ENCODE data around the gene FAM3A.

GRCh38 chrX:154482786-154483185 lies 33.2 kb downstream of the FAM3A start:
- TF ChIP-seq, protein P1, sequence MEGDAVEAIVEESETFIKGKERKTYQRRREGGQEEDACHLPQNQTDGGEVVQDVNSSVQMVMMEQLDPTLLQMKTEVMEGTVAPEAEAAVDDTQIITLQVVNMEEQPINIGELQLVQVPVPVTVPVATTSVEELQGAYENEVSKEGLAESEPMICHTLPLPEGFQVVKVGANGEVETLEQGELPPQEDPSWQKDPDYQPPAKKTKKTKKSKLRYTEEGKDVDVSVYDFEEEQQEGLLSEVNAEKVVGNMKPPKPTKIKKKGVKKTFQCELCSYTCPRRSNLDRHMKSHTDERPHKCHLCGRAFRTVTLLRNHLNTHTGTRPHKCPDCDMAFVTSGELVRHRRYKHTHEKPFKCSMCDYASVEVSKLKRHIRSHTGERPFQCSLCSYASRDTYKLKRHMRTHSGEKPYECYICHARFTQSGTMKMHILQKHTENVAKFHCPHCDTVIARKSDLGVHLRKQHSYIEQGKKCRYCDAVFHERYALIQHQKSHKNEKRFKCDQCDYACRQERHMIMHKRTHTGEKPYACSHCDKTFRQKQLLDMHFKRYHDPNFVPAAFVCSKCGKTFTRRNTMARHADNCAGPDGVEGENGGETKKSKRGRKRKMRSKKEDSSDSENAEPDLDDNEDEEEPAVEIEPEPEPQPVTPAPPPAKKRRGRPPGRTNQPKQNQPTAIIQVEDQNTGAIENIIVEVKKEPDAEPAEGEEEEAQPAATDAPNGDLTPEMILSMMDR (conservative IDR thresholded peaks at IDR 0.05): no peak
- TF ChIP-seq EZH2 (IDR thresholded peaks at IDR 0.05; ENCODE audit: low read depth): no peak

Measured in PC-9 (cell line).